NCI-H1105 treated with DMSO at 0.1 percent for 48 hours (cell line): ENCODE measurements around the gene CBX7.

Experiments used
- DNase-seq: peaks from one replicate; lab custom pipeline; 2025; lab: John Stamatoyannopoulos, UW

The CBX7 gene

DNA sequence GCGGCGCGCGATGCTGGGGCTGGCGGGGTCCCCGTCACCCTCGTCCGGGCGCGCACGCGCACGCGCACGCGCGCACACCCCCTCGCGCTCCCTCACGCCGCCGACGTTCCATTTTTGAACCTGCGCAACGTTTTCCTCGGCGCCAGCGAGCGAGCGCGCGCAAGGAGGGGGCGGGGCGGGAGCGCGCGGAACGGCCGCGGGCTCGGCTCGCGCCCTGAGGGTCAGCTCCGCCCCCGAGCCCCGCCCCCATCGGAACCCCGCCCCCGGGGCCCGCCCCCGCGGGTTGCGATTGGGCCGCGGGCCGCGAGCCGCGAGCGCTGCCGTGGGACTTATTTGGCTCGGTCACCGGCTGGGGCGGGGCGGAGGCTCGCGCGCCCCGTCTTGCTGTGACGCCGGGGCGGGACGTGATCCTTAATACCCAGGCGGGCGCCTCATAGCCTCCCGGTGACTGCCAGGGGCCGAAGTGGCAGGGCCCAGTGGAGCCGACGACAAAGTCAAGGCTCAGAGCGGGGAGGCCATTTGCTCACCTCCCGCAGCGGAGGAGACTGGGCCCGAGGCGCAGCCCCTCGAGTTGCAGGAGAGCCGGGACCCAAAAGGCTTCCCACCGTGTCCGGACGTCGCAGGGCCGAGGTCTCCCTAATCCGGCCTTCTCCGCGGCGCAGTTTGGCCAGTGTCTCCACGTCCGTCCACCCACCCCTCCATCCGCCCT is at the start of gene CBX7:
Gene CBX7, minus strand, starts transcription at position 170 of the 709 bp plus-strand sequence. CDS start 236 bp downstream, outside the sequence.
- peak; percentile 89 for DNase-seq

DNA sequence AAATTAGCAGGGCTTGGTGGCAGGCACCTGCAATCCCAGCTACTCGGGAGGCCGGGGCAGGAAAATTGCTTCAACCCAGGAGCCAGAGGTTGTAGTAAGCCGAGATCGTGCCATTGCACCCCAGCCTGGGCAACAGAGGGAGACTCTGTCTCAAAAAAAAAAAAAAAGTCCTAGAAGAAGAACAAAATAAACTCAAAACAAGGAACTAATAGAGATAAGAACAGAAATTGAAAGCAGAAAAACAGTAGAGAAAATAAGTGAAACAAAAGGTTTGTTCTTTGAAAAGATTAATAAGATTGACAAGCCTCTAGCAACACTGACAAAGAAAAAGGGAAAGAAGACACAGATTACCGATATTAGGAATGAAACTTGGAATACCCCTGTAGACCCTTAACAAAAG is 45.1 kb upstream of the CBX7 start:
- no peak for DNase-seq

DNA sequence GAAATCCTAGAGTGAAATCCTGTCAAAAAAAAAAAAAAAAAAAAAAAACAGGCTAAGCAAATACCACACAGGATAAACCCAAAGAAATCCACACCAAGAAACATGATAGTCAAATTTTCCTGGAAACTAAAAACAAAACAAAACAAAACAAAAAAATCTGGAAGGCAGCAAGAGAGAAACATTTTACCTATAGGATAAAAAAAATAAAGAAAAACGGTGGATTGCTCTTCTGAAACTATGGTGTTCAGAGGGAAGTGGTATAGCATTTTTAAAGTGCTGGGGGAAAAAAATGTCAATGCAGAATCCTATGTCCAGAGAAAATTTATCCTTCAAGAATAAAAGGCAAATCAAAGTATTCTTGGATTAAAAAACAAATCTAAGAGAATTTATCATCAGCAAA is 41.6 kb upstream of the CBX7 start:
- DNase-seq: no peak

DNA sequence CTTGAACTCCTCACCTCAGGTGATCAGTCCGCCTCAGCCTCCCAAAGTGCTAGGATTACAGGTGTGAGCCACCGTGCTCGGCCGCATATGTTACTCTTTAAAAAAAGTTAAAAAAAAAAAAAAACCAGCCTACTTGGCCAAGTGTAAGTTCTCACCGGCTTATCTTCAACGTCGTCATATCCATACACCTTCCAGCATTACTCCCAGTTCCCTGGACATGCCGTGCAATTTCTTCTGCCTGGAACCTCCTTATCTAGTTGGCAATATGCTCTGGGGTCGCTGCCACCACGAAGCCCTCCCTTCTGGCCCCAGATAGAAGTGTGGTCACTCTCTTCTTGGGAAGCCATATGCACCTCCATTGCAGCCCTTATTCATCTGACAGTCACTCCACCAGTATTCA is 36.3 kb upstream of the CBX7 start:
- DNase-seq: no peak

DNA sequence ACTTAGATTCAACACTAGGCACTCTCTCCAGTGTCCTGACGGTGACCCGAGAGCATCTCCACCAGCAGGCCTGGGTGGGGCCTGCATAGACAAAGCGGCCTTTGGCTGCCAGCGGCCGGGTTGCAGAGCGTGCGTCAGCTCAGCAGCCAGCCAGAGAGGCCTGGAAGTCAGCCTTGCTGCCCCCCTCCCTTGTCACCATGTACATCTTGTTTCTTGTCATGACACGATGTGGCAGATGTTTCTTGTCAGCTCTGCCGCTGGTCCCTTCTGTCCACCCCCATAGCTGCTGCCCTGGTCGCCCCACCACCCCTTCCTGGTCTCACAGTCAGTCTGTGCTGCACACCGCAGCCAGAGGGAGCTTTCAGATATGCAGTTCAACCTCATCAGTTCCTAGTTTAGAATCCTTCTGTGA is 33.1 kb upstream of the CBX7 start:
- no peak for DNase-seq

DNA sequence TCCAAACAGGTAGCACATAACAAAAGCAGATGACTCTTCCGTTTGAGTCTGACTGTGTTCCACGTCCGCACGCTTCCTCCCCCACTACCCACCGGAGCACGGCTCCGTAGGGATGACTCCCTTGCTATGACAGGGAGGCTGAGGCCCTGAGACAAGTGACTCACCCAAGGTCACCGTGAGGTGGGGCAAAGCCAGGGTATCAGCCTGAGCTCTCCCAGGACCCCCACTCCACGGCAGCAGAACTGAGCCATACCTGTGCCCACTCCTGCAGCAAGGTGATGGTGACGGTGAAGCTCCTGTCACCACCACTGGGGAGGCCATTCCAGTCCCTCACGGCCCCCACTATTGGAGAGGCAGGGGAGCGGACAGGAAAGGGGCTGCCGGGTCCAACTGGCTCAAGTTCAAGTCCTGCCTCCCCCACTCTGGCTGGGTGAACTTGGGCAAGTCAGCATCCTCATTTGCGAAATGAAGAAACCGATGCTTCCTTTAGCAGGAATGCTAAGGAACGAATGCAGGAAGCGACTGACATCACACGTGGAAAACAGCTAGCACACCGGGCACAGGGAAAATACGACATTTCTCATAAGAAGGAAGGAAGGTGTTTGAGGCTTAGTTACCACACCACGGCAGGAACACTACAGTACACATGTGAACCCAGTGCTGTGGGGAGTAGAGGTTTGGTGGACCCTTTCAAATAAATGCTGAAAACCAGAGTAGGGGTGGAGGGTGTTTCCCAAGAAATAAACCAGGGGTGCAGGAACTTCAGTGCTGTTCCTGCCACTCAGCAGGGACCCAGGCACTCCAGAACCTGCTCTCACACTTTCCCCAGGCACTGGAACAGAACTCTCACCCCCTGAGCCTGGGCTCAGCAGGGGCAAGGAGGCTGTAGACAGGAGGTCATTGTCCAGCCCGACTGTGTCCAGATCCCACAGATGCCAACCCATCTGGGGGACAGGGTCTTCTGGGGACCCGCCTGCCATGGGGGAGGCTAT is 32.4 kb upstream of the CBX7 start:
- DNase-seq: no peak

DNA sequence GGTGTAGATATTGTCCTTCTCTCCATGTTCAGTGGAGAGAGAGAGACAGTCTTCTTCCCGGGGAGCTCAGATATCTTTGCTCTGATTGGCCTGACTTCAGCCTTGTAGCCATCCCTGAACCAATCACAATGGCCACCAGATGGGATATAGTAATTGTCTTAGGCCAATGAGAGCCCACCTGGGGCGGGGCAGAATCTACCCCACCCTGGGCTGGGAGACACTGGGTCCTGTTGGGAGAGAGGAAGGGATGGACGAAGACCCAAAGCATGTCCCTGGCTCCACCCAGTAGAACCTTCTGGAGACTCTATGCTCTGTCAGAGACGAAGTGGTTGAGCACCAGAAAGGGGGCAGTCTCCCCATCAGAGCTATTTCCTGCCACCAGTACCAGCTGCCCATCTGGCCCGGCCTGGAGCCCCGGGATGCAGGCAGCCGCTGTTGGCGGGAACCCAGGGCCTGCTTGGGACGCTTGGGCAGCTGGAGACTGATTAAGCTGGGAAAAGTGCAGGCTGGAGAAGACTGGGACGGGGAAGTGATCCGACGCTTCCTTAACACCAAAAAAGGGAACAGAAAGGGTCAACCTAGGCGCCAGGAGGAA is 31.6 kb upstream of the CBX7 start:
- DNase-seq: no peak

DNA sequence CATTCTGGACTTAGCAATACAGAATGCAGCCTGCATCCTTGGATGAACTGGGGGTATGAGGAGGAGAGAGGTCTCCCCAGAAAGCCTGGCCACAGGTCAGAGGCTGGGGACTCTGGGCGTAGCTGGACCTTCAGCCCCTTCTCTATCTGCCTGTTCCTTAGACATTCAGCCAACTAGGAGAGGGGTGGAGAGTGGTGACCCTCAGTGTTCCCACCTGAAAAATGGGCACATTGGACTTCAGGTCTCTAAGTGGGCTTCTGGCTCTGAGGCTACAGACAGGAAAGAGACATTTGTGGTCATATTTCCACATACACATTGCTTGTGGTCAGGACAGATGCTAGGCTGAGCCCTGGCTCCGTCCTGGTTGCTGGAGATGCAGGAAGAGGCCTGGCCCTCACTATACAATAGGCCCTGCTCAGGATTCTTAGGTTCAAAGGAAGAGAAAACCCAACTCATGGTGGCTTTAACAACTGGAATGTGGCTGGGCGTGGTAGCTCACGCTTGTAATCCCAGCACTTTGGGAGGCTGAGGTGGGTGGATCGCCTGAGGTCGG is 30.1 kb upstream of the CBX7 start:
- no peak for DNase-seq

DNA sequence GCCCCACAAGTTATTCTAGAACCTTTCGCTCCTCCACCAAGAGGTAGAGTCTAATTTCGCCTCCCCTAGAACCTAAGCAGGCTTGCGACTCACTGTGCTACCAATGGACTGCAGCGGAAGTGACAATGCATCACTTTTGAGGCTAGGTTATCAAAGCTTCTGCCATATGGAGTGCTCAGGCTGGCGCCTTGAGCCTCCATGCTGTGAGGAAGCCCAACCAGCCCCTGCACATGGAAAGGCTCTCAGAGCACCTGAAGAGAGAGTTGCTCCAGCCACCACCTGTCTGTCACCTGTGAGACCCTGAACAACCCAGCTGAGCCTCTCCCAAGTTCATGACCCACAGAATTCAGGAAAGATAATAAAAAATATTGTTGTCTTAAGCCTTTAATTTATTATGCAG is 29.3 kb upstream of the CBX7 start:
- DNase-seq: no peak

DNA sequence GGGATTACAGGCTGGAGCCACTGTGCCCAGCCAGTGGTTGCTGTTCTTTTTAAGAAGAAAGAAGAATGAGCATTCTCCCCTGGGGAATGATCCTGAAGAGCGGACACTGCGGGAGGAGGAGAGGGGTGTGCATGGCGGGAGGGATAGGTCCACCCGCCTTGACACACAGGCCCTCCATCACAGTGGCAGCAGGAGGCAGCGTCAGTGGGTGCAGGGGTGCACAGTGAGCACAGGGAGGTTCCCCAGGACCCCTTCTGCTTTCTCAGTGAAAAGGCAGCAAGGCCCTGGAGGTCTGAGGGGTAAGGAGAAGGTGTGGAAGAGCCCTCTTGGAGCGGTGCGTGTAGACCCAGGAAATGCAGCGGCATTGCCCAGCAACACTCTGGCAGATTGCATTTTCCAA is 28.9 kb upstream of the CBX7 start:
- DNase-seq: no peak

DNA sequence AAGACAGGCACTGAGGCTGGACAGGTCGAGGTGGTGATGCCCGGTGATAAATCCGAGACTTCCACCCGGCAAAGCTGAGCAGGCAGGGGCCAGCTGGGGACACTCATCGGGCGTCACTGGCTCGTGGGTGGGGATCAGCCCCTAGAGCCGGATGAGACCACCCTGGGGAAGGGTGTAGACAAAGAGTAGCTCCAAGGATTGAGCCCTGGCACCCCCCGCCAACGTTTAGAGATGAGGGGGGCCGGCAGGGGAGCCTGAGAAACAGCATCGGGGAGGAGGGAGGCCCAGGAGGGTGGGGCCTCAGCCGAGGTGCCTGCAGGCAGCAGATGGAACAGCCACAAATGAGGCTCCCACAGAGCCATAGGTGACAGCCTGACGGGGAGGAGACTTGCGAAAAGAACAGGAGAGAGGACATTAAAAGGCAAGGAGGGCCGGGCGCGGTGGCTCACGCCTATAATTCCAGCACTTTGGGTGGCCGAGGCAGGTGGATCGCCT is 27.4 kb upstream of the CBX7 start:
- no peak for DNase-seq

DNA sequence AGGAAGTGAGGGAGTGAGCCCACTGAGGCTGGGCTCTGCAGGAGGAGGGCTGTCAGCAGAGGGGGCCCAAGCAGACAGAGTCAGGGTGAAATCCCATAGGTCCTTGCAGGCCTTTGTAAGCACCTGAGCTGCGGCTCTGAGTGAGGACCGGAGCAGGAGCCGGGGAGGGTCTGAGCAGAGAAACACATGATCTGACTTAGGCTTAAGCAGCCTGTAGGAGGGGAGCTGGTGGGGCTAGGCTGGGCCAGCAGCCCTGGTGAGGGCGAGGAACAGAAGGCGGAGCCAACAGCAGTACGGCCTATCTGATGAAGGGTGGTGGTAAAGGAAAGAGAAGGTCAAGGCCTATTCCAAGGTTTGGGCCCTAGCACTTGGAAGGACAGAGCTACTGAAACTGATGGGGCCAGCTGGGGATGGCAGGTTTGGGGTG is 26.9 kb upstream of the CBX7 start:
- DNase-seq: no peak

DNA sequence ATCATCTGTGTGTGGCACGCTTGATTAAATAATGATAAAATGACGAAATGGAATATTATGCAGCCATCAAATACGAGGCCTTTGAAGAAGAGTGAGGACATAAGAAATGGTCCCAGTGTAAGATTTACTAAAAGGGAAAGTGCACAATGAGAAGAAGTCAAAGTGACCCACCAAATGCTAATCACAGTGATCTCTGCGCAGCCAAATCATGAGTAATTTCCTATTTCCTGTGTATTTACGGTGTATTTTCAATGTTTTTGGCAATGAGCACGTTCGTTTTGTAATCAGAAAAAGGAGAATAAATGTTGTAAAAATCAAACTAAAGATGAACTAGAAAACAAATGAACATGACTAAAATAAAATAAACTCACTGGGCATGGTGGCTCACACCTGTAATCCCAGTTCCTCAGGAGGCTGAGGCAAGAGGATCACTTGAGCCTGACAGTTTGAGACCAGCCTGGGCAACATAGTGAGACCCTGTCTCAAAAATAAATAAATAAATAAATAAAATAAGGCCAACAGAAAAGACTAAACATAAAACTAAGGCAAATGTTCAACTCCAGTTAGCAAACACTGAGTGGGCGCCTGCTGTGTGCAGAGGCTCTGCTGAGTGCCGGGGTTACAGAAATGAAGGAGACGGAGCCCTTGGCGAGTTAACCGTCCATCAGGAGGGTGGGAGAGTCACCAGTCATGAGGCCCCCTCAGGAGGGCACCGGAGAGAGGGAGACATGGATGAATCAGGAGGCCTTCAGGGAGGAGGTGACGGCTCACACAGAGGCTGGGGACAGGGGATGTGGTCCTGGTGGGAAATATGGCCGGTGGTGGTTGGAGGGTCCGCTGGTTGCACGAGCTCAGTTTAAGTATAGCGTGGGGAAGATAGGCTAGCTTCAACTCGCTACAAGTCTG is 26.0 kb upstream of the CBX7 start:
- DNase-seq: no peak

DNA sequence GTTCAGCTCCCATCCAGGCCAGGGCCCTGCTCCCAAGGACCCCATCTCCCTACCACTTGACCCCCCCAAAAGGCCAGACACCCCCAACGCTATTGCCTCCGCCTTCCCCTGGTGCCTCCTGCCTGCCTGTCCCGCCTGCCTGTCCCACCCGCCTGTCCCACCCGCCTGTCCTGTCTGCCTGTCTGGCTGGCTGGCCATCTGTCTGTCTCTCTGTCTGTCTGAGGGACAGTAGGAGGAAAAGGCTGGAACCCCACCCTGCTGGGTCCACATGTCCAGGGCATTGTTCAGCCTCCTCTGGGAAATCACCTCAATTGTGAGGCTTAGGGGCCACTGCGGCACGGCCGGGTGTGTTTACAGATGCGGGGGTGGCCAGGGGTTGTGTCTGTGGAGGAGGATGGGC is 25.3 kb upstream of the CBX7 start:
- DNase-seq: no peak

DNA sequence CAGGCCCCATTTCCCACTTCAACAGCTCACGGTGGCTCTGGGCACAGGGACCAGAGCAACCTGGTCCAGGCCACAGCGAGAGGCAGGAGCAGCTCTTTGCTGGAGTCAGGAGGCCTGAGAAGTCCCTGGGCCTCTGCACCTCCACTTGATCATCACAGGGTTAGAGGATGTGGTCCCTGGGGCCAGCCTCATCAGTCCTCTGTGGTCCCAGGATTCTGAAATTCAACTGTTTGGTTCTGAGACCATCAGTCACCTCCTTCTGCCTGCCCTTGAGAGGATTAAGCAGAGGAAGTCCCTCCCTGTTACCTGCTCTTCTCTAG is 24.9 kb upstream of the CBX7 start:
- no peak for DNase-seq

DNA sequence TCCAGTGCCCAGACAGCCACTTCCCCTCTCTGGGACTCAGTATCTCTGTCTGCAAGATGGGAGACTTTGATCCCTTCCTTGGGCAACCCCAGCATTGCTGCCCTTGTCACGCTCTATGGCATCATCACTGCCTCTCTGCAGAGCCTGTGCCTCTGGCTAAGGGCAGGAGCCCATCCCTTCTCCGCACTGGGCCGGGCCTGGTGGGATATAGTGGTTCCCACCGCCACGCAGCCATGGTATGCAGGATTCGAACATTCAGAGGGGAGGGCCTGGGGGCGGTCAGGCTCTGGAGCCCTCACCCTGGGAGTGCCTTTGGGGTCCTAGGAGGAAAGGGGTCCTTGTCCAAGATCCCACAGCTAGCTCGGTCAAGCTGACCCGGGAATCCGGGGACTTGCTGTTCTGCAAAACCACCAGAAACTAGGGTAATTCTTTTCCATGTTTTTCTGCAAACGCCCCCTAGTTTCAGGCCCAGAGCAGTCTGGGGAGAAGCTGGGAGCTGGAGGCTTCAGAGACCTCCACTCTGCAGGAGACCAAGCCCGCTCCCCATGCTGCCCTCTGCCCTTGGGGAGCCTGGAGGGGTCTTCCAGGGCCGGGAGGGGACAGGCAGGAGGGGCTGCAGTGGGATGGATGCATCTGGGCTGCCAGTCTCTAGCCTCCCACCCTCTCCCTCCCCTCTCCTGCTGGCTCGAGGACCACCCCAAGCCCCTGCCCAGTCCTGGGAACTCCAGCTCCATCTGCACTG is 24.4 kb upstream of the CBX7 start:
- no peak for DNase-seq

DNA sequence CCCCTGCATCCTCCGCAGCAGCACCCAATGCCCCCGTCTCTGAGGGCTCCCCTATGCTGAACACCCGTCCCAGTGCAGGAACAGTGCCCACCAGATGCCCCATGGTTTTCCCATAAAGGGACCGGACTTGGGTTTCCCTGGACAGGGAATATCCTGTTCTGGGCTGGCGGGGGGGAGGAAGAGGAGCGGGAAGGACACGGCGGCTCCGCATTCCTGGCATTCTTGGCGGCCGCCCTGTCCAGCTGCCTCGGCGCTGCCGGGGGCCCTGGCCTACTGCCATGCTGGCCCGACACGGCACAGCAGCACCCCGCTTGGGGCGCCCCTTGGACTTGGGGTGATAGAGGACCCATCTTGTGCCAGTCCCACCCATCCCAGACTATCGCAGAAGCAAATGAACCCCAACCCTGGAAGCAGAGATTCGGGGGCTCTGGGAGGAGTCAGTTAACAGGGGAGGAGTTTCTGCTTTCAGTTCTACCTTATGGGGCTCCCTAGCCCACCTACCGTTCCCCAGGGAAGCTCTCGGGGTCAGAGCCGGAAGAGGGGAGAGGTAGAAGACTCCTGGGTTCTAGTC is 23.7 kb upstream of the CBX7 start:
- no peak for DNase-seq

DNA sequence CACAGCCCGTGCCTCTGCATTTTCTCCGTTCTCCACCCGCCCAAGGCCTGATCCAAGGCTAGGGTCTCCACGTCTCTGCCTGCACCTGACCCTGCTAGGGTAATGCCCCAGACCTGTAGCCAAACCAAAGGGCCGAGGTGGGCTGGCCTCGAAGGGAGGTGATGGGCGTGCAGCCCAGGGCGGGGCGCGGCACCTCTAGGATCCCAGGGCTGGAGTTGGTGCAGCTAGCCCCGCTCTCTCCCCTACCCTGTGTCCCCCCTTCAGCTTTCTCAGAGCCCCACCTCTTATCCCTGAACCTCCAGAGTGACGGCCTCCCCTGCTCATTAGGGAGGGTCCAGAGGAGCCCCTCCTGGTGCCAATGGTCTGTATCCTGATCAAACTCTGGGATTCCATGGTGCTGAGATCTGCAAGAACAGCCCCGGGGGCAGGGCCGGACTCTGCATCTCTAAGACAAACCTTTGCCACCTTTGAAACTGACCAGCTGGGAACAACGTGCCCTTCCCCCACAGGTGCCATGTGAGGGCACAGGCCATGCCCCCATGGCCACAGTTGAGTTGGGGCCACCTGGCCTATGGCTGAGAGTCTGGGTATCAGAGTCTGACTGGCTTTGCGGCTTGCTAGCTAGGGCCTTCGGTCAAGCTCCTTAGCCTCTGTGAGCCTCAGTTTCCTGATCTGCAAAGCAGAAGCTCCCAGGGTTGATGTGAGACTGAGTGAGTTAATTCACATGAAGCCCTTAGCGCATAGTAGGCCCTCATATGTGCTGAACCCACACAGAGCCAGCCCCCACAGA is 23.1 kb upstream of the CBX7 start:
- DNase-seq: no peak
